ENCODE measurements around the gene KCNJ6.

Gene KCNJ6

GRCh38 chr21:37562920-37563640, 353.2 kb downstream of the KCNJ6 start:
- DNase-seq, result no peak

- no peak for DNase-seq
Observed at GRCh38 chr21:37561941-37562919, 354.0 kb downstream of the KCNJ6 start.

GRCh38 chr21:37561506-37561905, 354.8 kb downstream of the KCNJ6 start:
- no peak for DNase-seq

- DNase-seq, result no peak
Observed at GRCh38 chr21:37560385-37560784, 355.9 kb downstream of the KCNJ6 start.

- no peak for DNase-seq
Observed at GRCh38 chr21:37558676-37559211, 357.5 kb downstream of the KCNJ6 start.
